Measurements from ENCODE around the gene ACSM5.
"Not testable (repeated sequence)": the region's sequence is repeated elsewhere in the genome, so short reads cannot be mapped to it uniquely, and the experiment has no call there.

Gene ACSM5

GRCh38 chr16:20459227-20459626 is 49.9 kb downstream of the ACSM5 start:
- not testable (repeated sequence) for DNase-seq

GRCh38 chr16:20460313-20460712 is 51.0 kb downstream of the ACSM5 start:
- DNase-seq: not testable (repeated sequence)

GRCh38 chr16:20468954-20469353 is 59.6 kb downstream of the ACSM5 start:
- not testable (repeated sequence) for DNase-seq

- not testable (repeated sequence) for DNase-seq
Observed at GRCh38 chr16:20469930-20470329, 60.6 kb downstream of the ACSM5 start.

DNA sequence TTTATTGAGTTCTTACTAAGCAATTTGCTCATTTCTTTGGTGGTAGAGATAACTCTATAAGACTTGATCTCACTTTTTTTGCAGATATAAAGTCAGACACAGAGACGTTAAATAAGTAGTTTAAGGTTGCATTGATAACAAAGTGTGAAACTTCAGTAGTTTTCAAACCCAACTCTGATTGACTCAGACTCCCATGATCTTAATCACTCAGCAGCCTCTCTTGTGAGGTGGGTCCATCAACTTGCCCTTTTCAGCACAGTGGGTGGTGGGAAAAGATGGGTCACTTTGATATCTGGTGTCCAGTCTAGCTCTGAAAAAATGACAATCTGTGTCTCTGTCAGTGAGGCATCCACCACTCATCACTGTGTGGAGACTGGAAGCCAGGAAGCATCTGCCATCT is 61.4 kb downstream of the ACSM5 start:
- not testable (repeated sequence) for DNase-seq

DNA sequence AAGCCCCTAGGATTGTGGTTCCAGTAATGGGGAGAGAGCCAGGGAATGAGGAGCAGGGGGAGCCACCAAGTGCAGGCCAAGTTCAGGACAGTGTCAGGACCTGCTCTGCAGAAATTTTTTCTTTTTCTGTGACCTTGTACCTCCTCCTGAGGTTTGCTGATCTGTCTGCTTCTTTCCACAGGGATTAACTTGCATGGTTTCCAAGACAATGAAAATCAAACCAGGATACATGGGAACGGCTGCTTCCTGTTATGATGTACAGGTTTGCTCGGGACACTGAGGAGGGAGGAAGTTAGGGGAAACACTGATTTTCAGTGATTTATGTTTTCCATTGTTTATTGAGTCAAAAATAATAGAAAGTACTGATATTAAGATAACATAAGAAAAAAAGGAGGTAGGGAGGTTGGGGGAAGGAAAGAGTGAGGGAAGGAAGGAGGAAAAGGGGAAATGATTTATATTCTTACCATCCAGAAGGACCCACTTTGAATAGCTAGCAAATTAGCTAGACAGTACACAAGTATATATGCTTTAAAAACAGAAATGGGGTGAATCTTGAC is 67.9 kb downstream of the ACSM5 start:
- not testable (repeated sequence) for DNase-seq

DNA sequence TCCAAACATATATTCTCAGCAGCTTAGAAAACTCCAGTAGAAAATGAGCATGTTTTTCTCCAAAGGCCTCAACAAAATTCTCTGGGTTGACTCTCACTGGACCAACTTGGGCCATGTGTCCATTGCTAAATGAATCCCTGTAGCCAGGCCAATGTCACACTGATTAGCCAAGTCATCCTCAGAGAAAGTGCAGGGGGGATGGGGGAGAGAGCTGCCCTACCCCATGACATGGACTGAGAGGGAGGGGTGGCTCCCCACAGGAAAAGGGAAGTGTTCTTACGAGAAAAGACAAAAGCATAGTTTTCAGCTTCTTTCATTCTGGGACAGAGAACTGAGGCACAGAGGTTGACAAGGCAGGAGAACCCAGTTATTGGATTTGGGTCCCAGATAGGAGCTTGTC is 74.7 kb downstream of the ACSM5 start:
- DNase-seq: not testable (repeated sequence)

DNA sequence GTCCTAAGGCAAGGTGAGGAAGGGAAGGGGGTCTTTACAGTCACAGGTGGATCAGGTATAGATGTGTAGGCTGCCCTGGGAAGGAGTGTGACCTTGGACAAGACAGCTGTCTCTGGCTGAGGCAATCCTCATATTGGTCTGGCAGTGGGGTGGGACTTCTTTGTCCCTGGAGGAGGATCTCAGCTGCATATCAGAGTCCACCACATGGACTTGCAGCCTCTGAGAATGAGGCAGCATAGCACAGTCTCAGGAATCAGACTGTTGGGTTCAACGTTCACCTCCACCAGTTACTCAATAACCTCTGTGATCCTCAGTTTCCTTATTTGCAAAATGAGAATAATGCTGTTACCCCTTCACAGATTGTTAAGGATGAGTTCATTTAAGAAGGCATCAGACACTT is 75.4 kb downstream of the ACSM5 start:
- DNase-seq: no peak

- no peak for DNase-seq
Observed at GRCh38 chr16:20485408-20485807, 76.1 kb downstream of the ACSM5 start.

All from CD4-positive, alpha-beta T cell treated with Interleukin-1 beta for 1 hour (primary cell).